T-helper 22 cell (primary cell): ENCODE measurements around the gene MTFP1.
A peak's percentile ranks its signal among the peaks of the same experiment; 100 is the strongest.
"Not testable (repeated sequence)": the region's sequence is repeated elsewhere in the genome, so short reads cannot be mapped to it uniquely, and the experiment has no call there.

ENCODE experiments used
- DNase-seq: peaks from one replicate; pipeline ENCODE4 v3.0.0-alpha.2; 2020; ENCODE audit warnings: low read depth

The MTFP1 gene

GRCh38 chr22:30455075-30455840, 29.7 kb downstream of the MTFP1 start:
- no peak for DNase-seq

GRCh38 chr22:30457981-30458380, 32.4 kb downstream of the MTFP1 start:
- DNase-seq, result no peak

GRCh38 chr22:30459181-30460052, 33.8 kb downstream of the MTFP1 start:
- DNase-seq, result no peak

DNA sequence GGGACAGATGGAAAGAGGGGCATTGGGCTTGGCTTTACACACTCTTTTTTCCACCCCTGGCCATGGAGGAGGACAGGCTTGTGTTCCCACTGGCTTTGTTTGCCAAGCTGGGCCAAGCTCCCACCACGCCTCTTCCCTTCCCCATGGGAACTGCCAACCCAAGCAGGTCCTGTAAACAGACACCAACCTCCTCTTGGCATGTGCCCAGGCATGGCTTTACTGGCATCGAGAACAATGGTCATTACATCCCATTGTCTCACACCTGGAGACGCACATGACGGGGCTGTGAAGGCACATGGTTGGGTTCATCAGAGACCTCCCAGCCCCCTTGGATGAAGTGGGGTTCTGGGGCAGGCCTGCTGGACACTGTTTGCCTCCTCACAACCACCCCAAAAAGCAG, 34.6 kb downstream of the MTFP1 start:
- no peak for DNase-seq

GRCh38 chr22:30460555-30460954, 35.0 kb downstream of the MTFP1 start:
- DNase-seq, result not testable (repeated sequence)

DNA sequence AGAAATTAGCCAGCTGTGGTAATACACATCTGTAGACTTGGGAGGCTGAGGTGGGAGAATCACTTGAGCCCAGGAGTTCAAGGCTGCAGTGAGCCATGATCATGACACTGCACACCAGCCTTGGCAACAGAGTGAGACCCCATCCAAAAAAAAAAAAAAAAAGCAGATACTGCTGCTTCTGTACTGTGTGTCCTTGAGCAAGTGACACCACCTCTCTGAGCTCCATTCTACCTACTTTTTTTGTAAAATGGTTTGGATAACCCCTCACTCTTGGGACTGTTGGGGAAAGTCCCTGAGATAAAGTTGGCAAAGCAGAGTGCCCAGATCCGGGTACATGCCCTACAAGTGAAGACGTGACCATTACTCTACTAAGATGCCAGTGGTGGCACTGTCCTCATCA, 43.6 kb downstream of the MTFP1 start:
- no peak for DNase-seq

- DNase-seq, result no peak
Observed at GRCh38 chr22:30470655-30471054, 45.1 kb downstream of the MTFP1 start.

DNA sequence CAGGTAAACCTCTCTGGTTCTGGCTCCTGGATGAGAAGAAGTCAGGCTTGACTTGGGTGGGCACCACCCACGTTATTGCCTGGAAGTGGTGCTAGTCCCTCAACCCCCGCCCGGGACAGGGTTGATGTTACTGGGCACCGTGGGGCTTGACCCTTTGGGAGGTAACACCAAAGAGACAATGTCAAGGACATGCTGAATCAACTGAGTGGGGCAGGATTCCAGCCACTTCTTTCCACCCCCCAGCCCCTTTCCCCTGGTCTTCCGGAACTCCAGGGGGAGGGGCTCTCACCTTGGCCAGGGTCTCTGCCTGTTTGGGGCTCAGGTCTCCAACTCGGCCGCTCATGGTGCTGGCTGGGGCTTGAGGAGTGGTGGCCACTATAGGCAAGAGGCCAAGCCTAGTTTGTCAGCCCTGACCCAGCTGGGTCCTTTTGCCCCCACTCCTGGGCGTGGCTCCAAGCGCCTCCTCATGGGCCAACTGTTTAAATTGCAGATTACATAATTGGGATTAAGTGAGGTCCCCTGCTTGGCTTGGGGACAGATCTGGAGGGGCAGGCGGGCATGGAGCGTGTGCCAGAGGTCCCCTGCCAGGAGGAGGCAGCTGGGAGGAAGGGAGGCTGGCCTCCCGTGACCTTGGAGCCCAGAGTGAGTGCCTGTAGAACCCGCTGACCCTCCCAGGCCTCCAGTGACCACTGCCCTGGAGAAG, 46.2 kb downstream of the MTFP1 start, which contains the start of gene SEC14L3:
TSS of gene SEC14L3 (minus strand) at position 402 of the 703 bp plus-strand sequence. CDS start at position 343, 59 bp downstream.
- DNase-seq, result no peak

- DNase-seq, result no peak
Observed at GRCh38 chr22:30472994-30473720, 47.6 kb downstream of the MTFP1 start.

DNA sequence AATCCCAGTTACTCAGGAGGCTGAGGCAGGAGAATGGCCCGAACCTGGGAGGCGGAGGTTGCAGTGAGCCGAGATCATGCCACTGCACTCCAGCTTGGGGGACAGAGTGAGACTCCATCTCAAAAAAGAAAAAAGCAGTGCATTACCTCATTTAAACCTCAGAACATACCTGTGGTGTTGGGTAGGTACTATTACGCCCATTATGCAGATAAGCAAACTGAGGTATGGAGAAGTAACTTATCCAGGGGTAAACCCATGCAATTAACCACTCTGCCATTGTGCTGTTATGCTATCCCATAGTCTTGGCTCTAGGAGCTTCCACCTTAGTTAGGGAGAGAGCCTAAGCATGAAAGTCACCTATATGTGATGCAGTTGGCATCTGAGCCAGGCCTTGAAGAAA, 48.6 kb downstream of the MTFP1 start:
- no peak for DNase-seq

DNA sequence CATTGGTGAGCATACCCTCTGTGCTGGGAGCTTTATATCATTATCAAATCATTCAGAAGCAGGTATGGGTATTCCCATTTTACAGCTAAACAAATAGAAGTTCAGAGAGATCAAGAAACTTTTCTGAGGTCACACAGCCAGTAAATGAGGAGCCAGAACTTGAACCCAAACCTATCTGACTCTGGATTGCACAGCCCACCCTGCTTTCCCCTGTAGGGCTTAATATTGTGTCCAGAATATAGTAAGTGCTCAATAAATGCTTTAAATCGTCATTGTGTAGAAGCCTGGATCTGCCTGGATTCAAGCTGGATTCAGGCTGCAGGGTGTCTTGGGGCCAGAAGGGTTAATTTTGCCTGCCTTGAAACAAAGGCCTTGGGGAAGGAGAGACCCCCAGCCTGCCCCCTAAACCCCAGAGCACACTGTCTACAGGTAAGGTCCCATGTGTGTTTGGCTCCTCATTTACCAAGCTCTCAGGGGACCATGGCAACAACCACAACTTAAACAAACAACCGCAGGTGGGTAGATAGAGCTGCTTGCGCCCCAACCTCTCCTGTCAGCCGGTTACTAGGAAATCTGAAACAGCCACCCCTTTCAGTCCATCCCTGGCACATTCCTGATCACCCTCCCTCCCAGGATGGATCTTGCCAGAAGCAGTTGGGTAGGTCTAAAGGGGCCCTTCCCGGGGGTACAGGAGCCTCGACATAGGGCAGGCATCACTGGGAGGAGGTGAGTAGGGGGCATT, 49.3 kb downstream of the MTFP1 start:
- DNase-seq, result peak; percentile 17
